ENCODE measurements around the gene KITLG.

Gene KITLG

DNA sequence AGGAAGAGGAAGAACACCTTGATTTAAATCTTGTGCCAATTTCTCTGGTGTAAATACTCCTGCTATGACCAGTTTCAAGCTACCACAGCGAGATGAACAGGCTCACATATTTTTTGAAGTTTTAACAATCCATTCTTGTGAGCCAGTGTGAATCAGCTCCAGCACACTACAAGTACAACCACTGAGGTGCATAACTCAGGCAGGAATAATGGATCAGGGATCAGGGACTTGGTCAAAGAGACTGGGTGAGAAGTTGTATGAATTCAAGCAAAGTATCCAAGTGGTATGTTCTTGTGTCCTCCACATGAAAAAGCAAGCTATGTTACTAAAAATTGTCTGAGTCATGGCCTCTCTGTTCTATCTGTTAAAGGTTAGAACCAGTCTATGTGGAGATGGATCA, 35.2 kb upstream of the KITLG start:
- no peak overlapping the region for H3K23ac ChIP-seq (ENCODE audit: low read depth, low read length, poor library complexity)
- no peak overlapping the region for H2BK15ac ChIP-seq (ENCODE audit: low read length)
- no peaks in the 10 kb centered on the region for H3K79me1 ChIP-seq (ENCODE audit: low read depth, low read length)
- no peak overlapping the region for H3K18ac ChIP-seq (ENCODE audit: low read length)
- no peak for DNase-seq (ENCODE audit: low spot score)
- H3K4me3 ChIP-seq (ENCODE audit: low read length in 2 of 2), result no peak overlapping the region
- H2BK12ac ChIP-seq (ENCODE audit: low read length), result no peak overlapping the region
- H3K4me2 ChIP-seq (ENCODE audit: insufficient read depth, low read length, poor library complexity, severe bottlenecking), result no peak overlapping the region
- no peak overlapping the region for H3K14ac ChIP-seq (ENCODE audit: low read length)
- no peak overlapping the region for H4K8ac ChIP-seq (ENCODE audit: low read depth, low read length)
- no peak overlapping the region for H3K4ac ChIP-seq (ENCODE audit: low read length)
- no peaks in the 10 kb centered on the region for H3K4me1 ChIP-seq (ENCODE audit: control insufficient read depth in 2 of 2, insufficient read depth in 1 of 2, low read depth in 1 of 2, low read length in 2 of 2)
- H2AK5ac ChIP-seq (ENCODE audit: low read depth, low read length), result no peak overlapping the region
- no peak overlapping the region for H2AFZ ChIP-seq (ENCODE audit: low read length)
- H3K36me3 ChIP-seq (replicated peaks in 1 of 2; ENCODE audit: control insufficient read depth in 2 of 2, insufficient read depth in 2 of 2, low read length in 2 of 2), result no peaks in the 10 kb centered on the region
- WGBS, 2 donors (ENCODE audit: extremely low coverage in 2 of 2, insufficient read length in 2 of 2, insufficient replicate concordance in 1 of 2), result no CpG with 5 or more reads among the region's 1 CpG
- H3K27me3 ChIP-seq (ENCODE audit: control insufficient read depth in 3 of 3, insufficient read depth in 3 of 3, low read depth in 1 of 3, low read length in 3 of 3), result no peaks in the 10 kb centered on the region
- H4K91ac ChIP-seq (ENCODE audit: low read depth, low read length, poor library complexity), result no peak overlapping the region
- H3K9ac ChIP-seq (ENCODE audit: low read depth, low read length, poor library complexity), result no peak overlapping the region
- H3K9me3 ChIP-seq (replicated peaks in 1 of 2; ENCODE audit: control insufficient read depth in 2 of 2, insufficient read depth in 1 of 2, low read depth in 1 of 2, low read length in 2 of 2), result no peaks in the 10 kb centered on the region
- no peak overlapping the region for H2BK5ac ChIP-seq (ENCODE audit: low read length)
- H2BK120ac ChIP-seq (ENCODE audit: low read depth, low read length), result no peak overlapping the region
- no peak overlapping the region for H3K27ac ChIP-seq (replicated peaks; ENCODE audit: low read length)

DNA sequence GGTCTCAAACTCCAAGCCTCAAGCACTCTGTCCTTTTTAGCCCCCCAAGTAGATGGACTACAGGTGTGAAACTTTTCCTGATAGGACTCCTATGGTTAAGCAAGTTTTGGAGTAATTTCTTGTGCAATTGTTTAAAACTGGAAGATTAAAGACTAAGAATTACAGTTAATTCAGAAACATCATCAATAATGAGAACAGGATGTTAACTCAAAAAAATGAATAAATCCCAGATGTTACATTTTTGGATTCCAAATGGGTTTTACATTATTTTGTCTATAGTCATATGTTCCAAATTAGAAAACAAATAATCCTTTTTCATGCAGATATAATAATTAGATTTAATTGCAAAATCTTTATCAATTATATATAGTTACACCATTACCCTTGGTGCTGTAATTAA, 24.4 kb upstream of the KITLG start:
- H4K91ac ChIP-seq (ENCODE audit: low read depth, low read length, poor library complexity), result no peak overlapping the region
- H3K4me3 ChIP-seq (ENCODE audit: low read length in 2 of 2), result no peak overlapping the region
- H2BK15ac ChIP-seq (ENCODE audit: low read length), result no peak overlapping the region
- H2AK5ac ChIP-seq (ENCODE audit: low read depth, low read length), result no peak overlapping the region
- H3K36me3 ChIP-seq (replicated peaks in 1 of 2; ENCODE audit: control insufficient read depth in 2 of 2, insufficient read depth in 2 of 2, low read length in 2 of 2), result no peaks in the 10 kb centered on the region
- H2BK120ac ChIP-seq (ENCODE audit: low read depth, low read length), result no peak overlapping the region
- H3K9ac ChIP-seq (ENCODE audit: low read depth, low read length, poor library complexity), result no peak overlapping the region
- no peak overlapping the region for H2BK5ac ChIP-seq (ENCODE audit: low read length)
- no peak overlapping the region for H3K27ac ChIP-seq (replicated peaks; ENCODE audit: low read length)
- H4K8ac ChIP-seq (ENCODE audit: low read depth, low read length), result no peak overlapping the region
- H3K4me2 ChIP-seq (ENCODE audit: insufficient read depth, low read length, poor library complexity, severe bottlenecking), result no peak overlapping the region
- H3K18ac ChIP-seq (ENCODE audit: low read length), result no peak overlapping the region
- H3K14ac ChIP-seq (ENCODE audit: low read length), result no peak overlapping the region
- no peaks in the 10 kb centered on the region for H3K9me3 ChIP-seq (replicated peaks in 1 of 2; ENCODE audit: control insufficient read depth in 2 of 2, insufficient read depth in 1 of 2, low read depth in 1 of 2, low read length in 2 of 2)
- H3K27me3 ChIP-seq (ENCODE audit: control insufficient read depth in 3 of 3, insufficient read depth in 3 of 3, low read depth in 1 of 3, low read length in 3 of 3), result no peaks in the 10 kb centered on the region
- no peaks in the 10 kb centered on the region for H3K4me1 ChIP-seq (ENCODE audit: control insufficient read depth in 2 of 2, insufficient read depth in 1 of 2, low read depth in 1 of 2, low read length in 2 of 2)
- no peak overlapping the region for H3K23ac ChIP-seq (ENCODE audit: low read depth, low read length, poor library complexity)
- H3K4ac ChIP-seq (ENCODE audit: low read length), result no peak overlapping the region
- H3K79me1 ChIP-seq (ENCODE audit: low read depth, low read length), result no peaks in the 10 kb centered on the region
- no peak overlapping the region for H2BK12ac ChIP-seq (ENCODE audit: low read length)
- H2AFZ ChIP-seq (ENCODE audit: low read length), result no peak overlapping the region
- DNase-seq (ENCODE audit: low spot score), result no peak

DNA sequence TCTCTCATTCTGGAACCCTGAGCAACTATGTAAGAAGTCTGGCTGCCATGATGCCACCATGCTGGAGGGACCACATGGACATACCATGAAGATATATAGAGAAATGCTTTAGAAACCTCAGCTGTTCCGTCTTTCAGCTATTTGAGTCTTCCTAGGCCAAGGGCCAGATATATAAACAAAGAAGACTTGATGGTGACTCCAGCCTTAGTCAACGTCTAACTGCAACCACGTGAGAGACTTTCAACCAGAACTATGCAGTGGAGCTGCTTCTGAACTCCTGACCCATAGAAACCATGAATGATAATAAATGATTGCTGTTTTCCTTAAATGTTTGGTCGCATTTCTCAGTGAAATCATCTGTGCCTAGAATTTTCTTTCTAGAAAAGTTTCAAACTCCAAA, 20.0 kb upstream of the KITLG start:
- no peak overlapping the region for H3K4ac ChIP-seq (ENCODE audit: low read length)
- no peak overlapping the region for H3K23ac ChIP-seq (ENCODE audit: low read depth, low read length, poor library complexity)
- H2BK12ac ChIP-seq (ENCODE audit: low read length), result no peak overlapping the region
- no peak overlapping the region for H3K27ac ChIP-seq (replicated peaks; ENCODE audit: low read length)
- H3K4me1 ChIP-seq (ENCODE audit: control insufficient read depth in 2 of 2, insufficient read depth in 1 of 2, low read depth in 1 of 2, low read length in 2 of 2), result no peaks in the 10 kb centered on the region
- H3K14ac ChIP-seq (ENCODE audit: low read length), result no peak overlapping the region
- no peak overlapping the region for H3K4me3 ChIP-seq (ENCODE audit: low read length in 2 of 2)
- no peak overlapping the region for H2BK120ac ChIP-seq (ENCODE audit: low read depth, low read length)
- no peak overlapping the region for H4K8ac ChIP-seq (ENCODE audit: low read depth, low read length)
- H3K27me3 ChIP-seq (ENCODE audit: control insufficient read depth in 3 of 3, insufficient read depth in 3 of 3, low read depth in 1 of 3, low read length in 3 of 3), result no peaks in the 10 kb centered on the region
- no peak overlapping the region for H3K9ac ChIP-seq (ENCODE audit: low read depth, low read length, poor library complexity)
- H2BK5ac ChIP-seq (ENCODE audit: low read length), result no peak overlapping the region
- H3K18ac ChIP-seq (ENCODE audit: low read length), result no peak overlapping the region
- no peak overlapping the region for H4K91ac ChIP-seq (ENCODE audit: low read depth, low read length, poor library complexity)
- no peaks in the 10 kb centered on the region for H3K9me3 ChIP-seq (replicated peaks in 1 of 2; ENCODE audit: control insufficient read depth in 2 of 2, insufficient read depth in 1 of 2, low read depth in 1 of 2, low read length in 2 of 2)
- no CpG with 5 or more reads among the region's 4 CpGs for WGBS, 2 donors (ENCODE audit: extremely low coverage in 2 of 2, insufficient read length in 2 of 2, insufficient replicate concordance in 1 of 2)
- H3K79me1 ChIP-seq (ENCODE audit: low read depth, low read length), result no peaks in the 10 kb centered on the region
- no peak overlapping the region for H2AK5ac ChIP-seq (ENCODE audit: low read depth, low read length)
- no peak overlapping the region for H3K4me2 ChIP-seq (ENCODE audit: insufficient read depth, low read length, poor library complexity, severe bottlenecking)
- H2BK15ac ChIP-seq (ENCODE audit: low read length), result no peak overlapping the region
- H2AFZ ChIP-seq (ENCODE audit: low read length), result no peak overlapping the region
- H3K36me3 ChIP-seq (replicated peaks in 1 of 2; ENCODE audit: control insufficient read depth in 2 of 2, insufficient read depth in 2 of 2, low read length in 2 of 2), result no peaks in the 10 kb centered on the region
- no peak for DNase-seq (ENCODE audit: low spot score)

DNA sequence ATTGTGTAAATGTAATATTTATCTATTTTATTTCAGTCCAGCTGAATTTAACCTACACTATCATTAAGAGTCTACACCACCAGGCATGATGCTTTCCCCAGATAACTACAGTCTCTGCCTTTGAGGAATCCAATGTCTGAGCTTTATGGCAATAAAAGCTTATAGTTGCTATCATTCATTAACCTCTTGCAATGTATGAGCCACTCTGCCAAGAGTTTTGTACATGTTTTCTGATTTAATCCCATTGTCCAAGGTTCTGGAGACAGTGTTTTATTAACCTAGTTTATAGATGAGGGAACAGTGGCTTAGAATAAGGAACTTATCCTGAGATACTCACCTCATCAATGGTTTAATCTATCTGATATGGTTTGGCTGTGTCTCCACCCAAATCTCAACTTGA, 17.1 kb upstream of the KITLG start:
- no peak overlapping the region for H3K14ac ChIP-seq (ENCODE audit: low read length)
- no peak overlapping the region for H3K9ac ChIP-seq (ENCODE audit: low read depth, low read length, poor library complexity)
- no peak overlapping the region for H2BK15ac ChIP-seq (ENCODE audit: low read length)
- H3K36me3 ChIP-seq (replicated peaks in 1 of 2; ENCODE audit: control insufficient read depth in 2 of 2, insufficient read depth in 2 of 2, low read length in 2 of 2), result no peaks in the 10 kb centered on the region
- no peak for DNase-seq (ENCODE audit: low spot score)
- H3K27me3 ChIP-seq (ENCODE audit: control insufficient read depth in 3 of 3, insufficient read depth in 3 of 3, low read depth in 1 of 3, low read length in 3 of 3), result no peaks in the 10 kb centered on the region
- H3K23ac ChIP-seq (ENCODE audit: low read depth, low read length, poor library complexity), result no peak overlapping the region
- no peak overlapping the region for H4K91ac ChIP-seq (ENCODE audit: low read depth, low read length, poor library complexity)
- H3K9me3 ChIP-seq (replicated peaks in 1 of 2; ENCODE audit: control insufficient read depth in 2 of 2, insufficient read depth in 1 of 2, low read depth in 1 of 2, low read length in 2 of 2), result no peaks in the 10 kb centered on the region
- no peak overlapping the region for H3K18ac ChIP-seq (ENCODE audit: low read length)
- no peak overlapping the region for H3K4ac ChIP-seq (ENCODE audit: low read length)
- H2BK12ac ChIP-seq (ENCODE audit: low read length), result no peak overlapping the region
- H4K8ac ChIP-seq (ENCODE audit: low read depth, low read length), result no peak overlapping the region
- H3K27ac ChIP-seq (replicated peaks; ENCODE audit: low read length), result no peak overlapping the region
- H3K79me1 ChIP-seq (ENCODE audit: low read depth, low read length), result no peaks in the 10 kb centered on the region
- H3K4me1 ChIP-seq (ENCODE audit: control insufficient read depth in 2 of 2, insufficient read depth in 1 of 2, low read depth in 1 of 2, low read length in 2 of 2), result no peaks in the 10 kb centered on the region
- H3K4me2 ChIP-seq (ENCODE audit: insufficient read depth, low read length, poor library complexity, severe bottlenecking), result no peak overlapping the region
- H2AK5ac ChIP-seq (ENCODE audit: low read depth, low read length), result no peak overlapping the region
- H2AFZ ChIP-seq (ENCODE audit: low read length), result no peak overlapping the region
- no peak overlapping the region for H3K4me3 ChIP-seq (ENCODE audit: low read length in 2 of 2)
- H2BK5ac ChIP-seq (ENCODE audit: low read length), result no peak overlapping the region
- H2BK120ac ChIP-seq (ENCODE audit: low read depth, low read length), result no peak overlapping the region

All from neuronal stem cell (in vitro differentiated cells).